Esophagus muscularis mucosa (tissue), 4 donors: ENCODE results near the gene PACSIN1. TPM values are rescaled to one million over a fixed set of nuclear protein-coding genes. Genes with fewer than 3 reads are reported as not detected.

Source experiments
- DNase-seq: peaks from one replicate; pipeline ENCODE4 v3.0.0-alpha.2; 2017; ENCODE audit errors: extremely low spot score
- H3K27ac ChIP-seq, 4 donors: fragments of 200-600 bp; sonication (generic); replicated peaks in 1 of 4; 1 replicate in 3 of 4; 2 replicates in 1 of 4; pipeline ENCODE4 v1.5.1; 2016 to 2019; ENCODE audit warnings: mild to moderate bottlenecking in 1 of 4
- H3K27me3 ChIP-seq, 4 donors: fragments of 200-600 bp; sonication (generic); one replicate each; pipeline versions ENCODE4 v1.5.1 to v1.6.0; 2016 to 2019
- H3K36me3 ChIP-seq, 4 donors: fragments of 200-600 bp; sonication (generic); one replicate each; pipeline ENCODE4 v1.5.1; 2016 to 2019
- H3K4me1 ChIP-seq, 4 donors: fragments of 200-600 bp; sonication (generic); one replicate each; pipeline ENCODE4 v1.5.1; 2016 to 2019
- H3K4me3 ChIP-seq, 4 donors: fragments of 200-600 bp; sonication (generic); 1 replicate in 2 of 4; 2 replicates in 2 of 4; pipeline ENCODE4 v1.5.1; 2016 to 2019; ENCODE audit warnings: mild to moderate bottlenecking in 4 of 4, moderate library complexity in 1 of 4
- H3K9me3 ChIP-seq, 4 donors: fragments of 200-600 bp; sonication (generic); 1 replicate in 3 of 4; 2 replicates in 1 of 4; pipeline ENCODE4 v1.5.1; 2016 to 2019
- CTCF ChIP-seq, 3 experiments: fragments of 200-600 bp in 2 of 3; fragments of 450-650 bp in 1 of 3; sonication (generic) in 2 of 3; IDR thresholded peaks; one replicate each; pipeline ENCODE4 v1.5.1; 2017 to 2019; ENCODE audit warnings: antibody characterized with exemption in 3 of 3, mild to moderate bottlenecking in 2 of 3, moderate library complexity in 1 of 3
- EP300 ChIP-seq: sonication (generic); formaldehyde crosslinking; IDR thresholded peaks from one replicate; pipeline ENCODE4 v1.6.1; 2017; ENCODE audit warnings: antibody characterized with exemption
- POLR2A ChIP-seq: fragments of 450-650 bp; IDR thresholded peaks from one replicate; pipeline ENCODE4 v1.6.1; 2017; ENCODE audit warnings: antibody characterized with exemption, moderate library complexity, mild to moderate bottlenecking, low read depth
- POLR2AphosphoS5 ChIP-seq, 2 donors: sonication (generic); formaldehyde crosslinking; IDR thresholded peaks; one replicate each; pipeline ENCODE4 v1.6.1; 2017; ENCODE audit warnings: antibody characterized with exemption in 2 of 2
- WGBS: methylation state at CpG from one replicate; pipeline ENCODE4 v1.1.5; 2018; 5-methylcytosine and 5-hydroxymethylcytosine counted together
- intact Hi-C: fragments of 100-400 bp; cut with DNase I; formaldehyde crosslinking; loops from one replicate; pipeline ENCODE4 v1.15.1; 2023
- total RNA-seq, 4 donors: library from RNA; depleted of rRNA; stranded (reverse); fragments of >200 nt; gene quantifications; one replicate each; pipeline versions ENCODE4 v1.1.0 to v1.2.1, GENCODE V29; 2016

PACSIN1 gene
- total RNA-seq, 4 donors from 2014 or later: 0.42 to 2.3 (median 1.7) TPM

- no peak for DNase-seq
- H3K27me3 ChIP-seq: peaks cover 0 to 8% (median 0%) of the 10 kb centered on the region in 4 donors
- TF ChIP-seq EP300: no peak
- no peak for TF ChIP-seq POLR2AphosphoS5 (IDR thresholded peaks at IDR 0.05)
- TF ChIP-seq POLR2A: no peak
- TF ChIP-seq CTCF (IDR thresholded peaks at IDR 0.05): no peak
Observed at GRCh38 chr6:34510299-34510698, 44.4 kb downstream of the PACSIN1 start.

DNA sequence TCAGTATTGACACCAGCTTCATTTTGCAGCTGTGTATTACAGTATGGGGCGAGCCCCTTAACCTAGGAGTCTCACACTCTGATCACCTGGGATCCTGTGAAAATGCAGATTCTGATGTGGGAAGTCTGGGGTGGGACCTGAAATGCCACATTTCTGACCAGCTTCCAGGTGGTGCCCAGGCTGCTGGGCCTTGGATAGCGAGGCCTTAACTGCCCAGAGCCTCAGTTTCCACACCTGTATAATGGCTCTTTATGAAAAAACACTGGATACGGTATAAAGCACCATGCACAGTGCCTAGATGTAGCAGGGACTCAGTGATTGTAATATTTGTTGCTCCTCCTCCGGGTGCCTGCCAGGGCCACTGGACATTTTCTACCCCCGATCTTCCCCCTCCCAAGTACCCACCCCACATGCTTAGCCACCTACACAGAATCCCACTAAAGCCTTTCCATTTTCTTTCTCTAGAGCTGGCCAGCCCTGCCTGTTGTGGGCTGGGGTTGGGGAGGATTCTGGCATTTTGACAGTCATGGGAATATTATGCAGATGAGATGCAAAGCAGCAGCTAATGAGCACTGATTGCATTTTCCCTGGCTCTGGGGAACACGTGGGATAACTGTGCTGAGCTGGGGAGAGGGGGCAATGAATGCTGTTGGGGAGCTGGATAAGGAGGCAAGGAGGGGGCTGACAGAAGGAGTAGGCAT lies 45.5 kb downstream of the PACSIN1 start:
- Histone ChIP-seq H3K36me3 (no peaks in the 10 kb centered on the region), H3K27ac (no peak overlapping the region), H3K4me3 (no peak overlapping the region), H3K27me3 (peaks cover 0 to 19% (median 0%) of the 10 kb centered on the region in 4 donors), H3K9me3 (peaks cover 0 to 8% (median 3%) of the 10 kb centered on the region in 4 donors), H3K4me1 (peaks cover 0 to 9% (median 9%) of the 10 kb centered on the region in 4 donors)
- no peak for TF ChIP-seq POLR2AphosphoS5 (IDR thresholded peaks at IDR 0.05)
- TF ChIP-seq EP300: no peak
- no peak for TF ChIP-seq POLR2A
- intact Hi-C loops: no loop called here
- WGBS: 73% methylated on average over 6 of the region's 6 CpGs
- DNase-seq: no peak

More at GRCh38 chr6:34510299-34510698, 44.4 kb downstream of the PACSIN1 start:
- Histone ChIP-seq H3K4me1 (peaks cover 0 to 9% (median 9%) of the 10 kb centered on the region in 4 donors), H3K36me3 (no peaks in the 10 kb centered on the region), H3K27ac (no peak overlapping the region), H3K9me3 (peaks cover 0 to 8% (median 3%) of the 10 kb centered on the region in 4 donors), H3K4me3 (no peak overlapping the region)
- intact Hi-C loops: no loop called here
- 92% methylated on average over 4 of the region's 4 CpGs for WGBS

- no peak for TF ChIP-seq CTCF (IDR thresholded peaks at IDR 0.05)
- no peak for TF ChIP-seq EP300
- no peak for TF ChIP-seq POLR2A
- TF ChIP-seq POLR2AphosphoS5 (IDR thresholded peaks at IDR 0.05): no peak
- intact Hi-C loops: no loop called here
- Histone ChIP-seq H3K36me3 (no peaks in the 10 kb centered on the region), H3K9me3 (peaks cover 0 to 8% (median 3%) of the 10 kb centered on the region in 4 donors), H3K27me3 (peaks cover 0 to 27% (median 0%) of the 10 kb centered on the region in 4 donors), H3K27ac (no peak overlapping the region), H3K4me1 (peaks cover 0 to 9% (median 9%) of the 10 kb centered on the region in 4 donors), H3K4me3 (no peak overlapping the region)
- no peak for DNase-seq
- 55% methylated on average over 10 of the region's 12 CpGs for WGBS
Observed at GRCh38 chr6:34511915-34512737, 46.2 kb downstream of the PACSIN1 start.

DNA sequence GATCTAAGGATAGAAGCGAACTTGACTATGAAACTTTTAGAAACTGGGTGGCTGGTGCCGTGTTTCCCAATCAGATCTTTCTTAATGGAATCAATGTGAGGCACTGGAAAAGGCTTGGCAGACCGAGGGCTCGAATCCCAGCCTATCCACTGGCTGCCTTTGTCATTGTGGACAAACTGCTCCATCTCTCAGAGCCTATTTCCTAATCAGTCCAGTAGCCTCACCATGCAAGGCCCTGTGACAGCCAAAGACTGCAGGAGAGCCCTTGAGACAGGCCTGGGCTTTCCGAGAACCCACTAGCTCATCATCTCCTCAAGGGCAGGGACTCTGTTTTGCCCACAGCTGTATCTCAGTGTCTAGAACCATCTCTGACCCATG lies 46.9 kb downstream of the PACSIN1 start:
- TF ChIP-seq POLR2AphosphoS5 (IDR thresholded peaks at IDR 0.05): no peak
- TF ChIP-seq EP300: no peak
- TF ChIP-seq POLR2A: no peak
- TF ChIP-seq CTCF (IDR thresholded peaks at IDR 0.05): no peak
- intact Hi-C loops: no loop called here
- no peak for DNase-seq
- Histone ChIP-seq H3K4me1 (peaks cover 0 to 9% (median 9%) of the 10 kb centered on the region in 4 donors), H3K27me3 (peaks cover 0 to 31% (median 0%) of the 10 kb centered on the region in 4 donors), H3K27ac (no peak overlapping the region), H3K36me3 (no peaks in the 10 kb centered on the region), H3K4me3 (no peak overlapping the region), H3K9me3 (peaks cover 0 to 8% (median 3%) of the 10 kb centered on the region in 4 donors)
- 82% methylated on average over 5 of the region's 5 CpGs for WGBS

- H3K36me3 ChIP-seq: no peaks in the 10 kb centered on the region
- H3K4me1 ChIP-seq: peaks cover 0 to 9% (median 9%) of the 10 kb centered on the region in 4 donors
- no peak for DNase-seq
- peaks cover 0 to 7% (median 2%) of the 10 kb centered on the region in 4 donors for H3K9me3 ChIP-seq
- no peak for TF ChIP-seq POLR2A
- no peak for TF ChIP-seq POLR2AphosphoS5 (IDR thresholded peaks at IDR 0.05)
- TF ChIP-seq CTCF (IDR thresholded peaks at IDR 0.05): no peak
- intact Hi-C loops: no loop called here
- H3K27ac ChIP-seq: no peak overlapping the region
- H3K4me3 ChIP-seq: no peak overlapping the region
- peaks cover 0 to 35% (median 0%) of the 10 kb centered on the region in 4 donors for H3K27me3 ChIP-seq
- WGBS: 88% methylated on average over 4 of the region's 4 CpGs
Observed at GRCh38 chr6:34513646-34514045, 47.8 kb downstream of the PACSIN1 start.
